Epithelial cell of proximal tubule (primary cell): ENCODE results near the gene ENOX1. TPM values are rescaled to one million over a fixed set of nuclear protein-coding genes. Genes with fewer than 3 reads are reported as not detected.

Source experiments
- DNase-seq: peaks from one replicate; pipeline ENCODE4 v3.0.0-alpha.2; 2011; ENCODE audit warnings: low read depth
- H3K4me3 ChIP-seq: 2 replicates; pipeline ENCODE4 v1.5.1; 2011; ENCODE audit warnings: low read depth, mild to moderate bottlenecking, low read length
- total RNA-seq: library from RNA; depleted of rRNA; stranded (reverse); fragments of >200 nt; gene quantifications from 2 replicates; pipeline ENCODE4 v1.2.3, GENCODE V29; 2015
- TF ChIP-seq, protein P1 (sequence below): conservative IDR thresholded peaks from 2 replicates; pipeline ENCODE4 v1.5.1; 2012; ENCODE audit warnings: low read depth, mild to moderate bottlenecking, low read length

Gene ENOX1
- total RNA-seq, 1 donor from 2014 or later = 0.17 TPM

- TF ChIP-seq, protein P1, sequence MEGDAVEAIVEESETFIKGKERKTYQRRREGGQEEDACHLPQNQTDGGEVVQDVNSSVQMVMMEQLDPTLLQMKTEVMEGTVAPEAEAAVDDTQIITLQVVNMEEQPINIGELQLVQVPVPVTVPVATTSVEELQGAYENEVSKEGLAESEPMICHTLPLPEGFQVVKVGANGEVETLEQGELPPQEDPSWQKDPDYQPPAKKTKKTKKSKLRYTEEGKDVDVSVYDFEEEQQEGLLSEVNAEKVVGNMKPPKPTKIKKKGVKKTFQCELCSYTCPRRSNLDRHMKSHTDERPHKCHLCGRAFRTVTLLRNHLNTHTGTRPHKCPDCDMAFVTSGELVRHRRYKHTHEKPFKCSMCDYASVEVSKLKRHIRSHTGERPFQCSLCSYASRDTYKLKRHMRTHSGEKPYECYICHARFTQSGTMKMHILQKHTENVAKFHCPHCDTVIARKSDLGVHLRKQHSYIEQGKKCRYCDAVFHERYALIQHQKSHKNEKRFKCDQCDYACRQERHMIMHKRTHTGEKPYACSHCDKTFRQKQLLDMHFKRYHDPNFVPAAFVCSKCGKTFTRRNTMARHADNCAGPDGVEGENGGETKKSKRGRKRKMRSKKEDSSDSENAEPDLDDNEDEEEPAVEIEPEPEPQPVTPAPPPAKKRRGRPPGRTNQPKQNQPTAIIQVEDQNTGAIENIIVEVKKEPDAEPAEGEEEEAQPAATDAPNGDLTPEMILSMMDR = no peak
- no peak for DNase-seq
- H3K4me3 ChIP-seq = no peak overlapping the region
Observed at GRCh38 chr13:43567608-43568007, 219.2 kb downstream of the ENOX1 start.

DNA sequence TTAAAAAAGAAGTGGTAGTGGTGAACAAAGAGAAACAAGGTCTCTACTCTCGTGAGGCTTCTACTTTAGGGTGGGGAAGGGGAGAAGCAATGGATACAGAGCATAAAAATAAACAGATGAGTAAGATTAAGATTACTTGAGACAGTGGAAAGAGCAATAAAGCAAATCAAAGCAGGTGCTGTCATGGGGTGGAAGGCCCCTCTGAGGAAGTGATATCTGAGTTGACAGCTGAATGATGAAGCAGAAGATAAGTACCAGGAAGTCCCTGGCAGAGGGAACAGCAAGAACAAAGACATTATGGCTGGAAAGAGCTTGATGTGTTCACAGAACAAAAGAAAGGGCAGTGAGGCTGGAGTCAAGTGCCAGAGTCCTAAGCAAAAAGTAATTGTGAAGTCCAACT lies 221.8 kb downstream of the ENOX1 start:
- TF ChIP-seq, protein P1 = no peak
- DNase-seq = no peak

GRCh38 chr13:43561081-43561480 lies 225.7 kb downstream of the ENOX1 start:
- no peak overlapping the region for H3K4me3 ChIP-seq
- TF ChIP-seq, protein P1 = no peak
- no peak for DNase-seq

More for the DNA sequence above, 221.8 kb downstream of the ENOX1 start:
- no peak overlapping the region for H3K4me3 ChIP-seq

DNA sequence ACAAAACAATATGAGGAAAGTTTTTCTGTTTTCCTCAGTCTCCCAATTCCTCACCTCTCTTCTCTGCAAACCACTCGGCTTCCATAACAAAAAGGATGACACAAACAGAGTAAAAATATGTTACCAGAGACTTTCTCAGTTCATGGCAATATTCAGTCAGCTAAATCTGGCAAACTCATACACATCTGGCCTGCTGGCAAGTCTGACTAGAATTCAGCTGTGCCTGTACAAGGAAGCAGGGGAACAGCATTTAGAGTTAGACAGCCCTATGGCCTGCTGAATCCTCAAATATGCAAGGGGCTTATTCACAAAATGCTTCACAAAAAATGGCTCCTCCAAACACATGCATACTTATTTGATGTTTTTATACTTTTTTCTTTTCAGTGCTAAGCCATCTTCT lies 227.8 kb downstream of the ENOX1 start:
- TF ChIP-seq, protein P1 = no peak
- no peak overlapping the region for H3K4me3 ChIP-seq
- DNase-seq = no peak

DNA sequence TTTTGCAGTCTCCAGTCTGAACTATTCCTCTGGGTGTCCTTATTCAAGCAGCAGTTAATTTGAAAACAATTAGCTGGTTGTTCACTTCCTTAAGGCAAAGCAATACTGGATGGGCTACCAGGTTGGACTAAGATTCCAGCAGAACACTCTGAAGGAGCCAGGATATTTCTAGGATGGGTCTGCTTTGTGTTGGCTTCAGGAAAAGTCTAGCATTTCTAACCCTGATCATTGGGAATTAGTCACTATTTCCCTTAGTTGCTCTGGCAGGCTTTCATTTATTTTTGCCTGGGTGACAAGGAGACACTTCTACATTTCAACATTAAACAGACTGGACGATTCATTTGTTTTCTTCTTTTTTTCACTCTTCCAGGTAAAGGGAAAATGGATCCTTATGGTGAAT lies 228.4 kb downstream of the ENOX1 start:
- TF ChIP-seq, protein P1 = no peak
- no peak for DNase-seq
- no peak overlapping the region for H3K4me3 ChIP-seq

- H3K4me3 ChIP-seq = no peak overlapping the region
- DNase-seq = no peak
- TF ChIP-seq, protein P1 = no peak
Observed at GRCh38 chr13:43555667-43556066, 231.1 kb downstream of the ENOX1 start.

GRCh38 chr13:43551897-43552456 lies 234.8 kb downstream of the ENOX1 start:
- H3K4me3 ChIP-seq = no peak overlapping the region
- no peak for DNase-seq
- TF ChIP-seq, protein P1 = no peak
